ENCODE measurements around the gene CDAN1.
"Not testable (repeated sequence)": the region's sequence is repeated elsewhere in the genome, so short reads cannot be mapped to it uniquely, and the experiment has no call there.

Gene CDAN1

GRCh38 chr15:42736793-42737528 lies at the start of gene CDAN1:
Gene CDAN1, minus strand, starts transcription at chr15:42737128. Its CDS starts 26 bp downstream, at chr15:42737102.
- Mint-ChIP-seq H3K36me3 (ENCODE audit: low read depth) (peaks cover 46% of the 10 kb centered on the region), H3K9me3 (no peaks in the 10 kb centered on the region), H3K4me3 (peak within 1 kb of the TSS; percentile 76), H3K27me3 (no peaks in the 10 kb centered on the region), H3K4me1 (ENCODE audit: low read depth) (peaks cover 20% of the 10 kb centered on the region), H3K27ac (peak within 1 kb of the TSS; percentile 88)
- intact Hi-C loops (cut with micrococcal nuclease): loop anchor here (10.0 kb wide), 1 partner anchor 188 kb away; the partner anchor contains the start of gene TTBK2

GRCh38 chr15:42785569-42785968 lies 48.6 kb upstream of the CDAN1 start:
- Mint-ChIP-seq H3K27me3 (no peaks in the 10 kb centered on the region), H3K27ac (no peak overlapping the region), H3K36me3 (ENCODE audit: low read depth) (peaks cover 47% of the 10 kb centered on the region)

GRCh38 chr15:42784705-42785104 lies 47.8 kb upstream of the CDAN1 start:
- Mint-ChIP-seq H3K4me1 (ENCODE audit: low read depth) (peaks cover 5% of the 10 kb centered on the region), H3K27ac (no peak overlapping the region), H3K9me3 (no peaks in the 10 kb centered on the region), H3K27me3 (no peaks in the 10 kb centered on the region), H3K4me3 (no peak overlapping the region), H3K36me3 (ENCODE audit: low read depth) (peaks cover 44% of the 10 kb centered on the region)
- intact Hi-C loops (cut with micrococcal nuclease): no loop called here

More at GRCh38 chr15:42785569-42785968, 48.6 kb upstream of the CDAN1 start:
- intact Hi-C loops (cut with micrococcal nuclease): no loop called here
- no peak overlapping the region for H3K4me3 Mint-ChIP-seq
- H3K9me3 Mint-ChIP-seq: no peaks in the 10 kb centered on the region
- H3K4me1 Mint-ChIP-seq (ENCODE audit: low read depth): peaks cover 5% of the 10 kb centered on the region

- H3K36me3 Mint-ChIP-seq (ENCODE audit: low read depth): peaks cover 39% of the 10 kb centered on the region
- intact Hi-C loops (cut with micrococcal nuclease): no loop called here
- no peaks in the 10 kb centered on the region for H3K4me1 Mint-ChIP-seq (ENCODE audit: low read depth)
- no peak overlapping the region for H3K4me3 Mint-ChIP-seq
- no peaks in the 10 kb centered on the region for H3K9me3 Mint-ChIP-seq
- no peak overlapping the region for H3K27ac Mint-ChIP-seq
- no peaks in the 10 kb centered on the region for H3K27me3 Mint-ChIP-seq
Measured at GRCh38 chr15:42782716-42783115, 45.8 kb upstream of the CDAN1 start.

GRCh38 chr15:42775416-42775815 lies 38.5 kb upstream of the CDAN1 start:
- Mint-ChIP-seq H3K4me3 (no peak overlapping the region), H3K27ac (no peak overlapping the region), H3K36me3 (ENCODE audit: low read depth) (peaks cover 54% of the 10 kb centered on the region), H3K27me3 (no peaks in the 10 kb centered on the region), H3K4me1 (ENCODE audit: low read depth) (peaks cover 5% of the 10 kb centered on the region), H3K9me3 (no peaks in the 10 kb centered on the region)
- intact Hi-C loops (cut with micrococcal nuclease): no loop called here

- Mint-ChIP-seq H3K4me1 (ENCODE audit: low read depth) (peaks cover 5% of the 10 kb centered on the region), H3K27me3 (no peaks in the 10 kb centered on the region), H3K9me3 (no peaks in the 10 kb centered on the region), H3K36me3 (ENCODE audit: low read depth) (peaks cover 62% of the 10 kb centered on the region), H3K4me3 (no peak overlapping the region), H3K27ac (no peak overlapping the region)
- intact Hi-C loops (cut with micrococcal nuclease): no loop called here
Measured at GRCh38 chr15:42772901-42773300, 36.0 kb upstream of the CDAN1 start.

GRCh38 chr15:42772144-42772543 lies 35.2 kb upstream of the CDAN1 start:
- no peak overlapping the region for H3K27ac Mint-ChIP-seq
- peaks cover 5% of the 10 kb centered on the region for H3K4me1 Mint-ChIP-seq (ENCODE audit: low read depth)
- no peak overlapping the region for H3K4me3 Mint-ChIP-seq
- no peaks in the 10 kb centered on the region for H3K27me3 Mint-ChIP-seq
- peaks cover 62% of the 10 kb centered on the region for H3K36me3 Mint-ChIP-seq (ENCODE audit: low read depth)
- intact Hi-C loops (cut with micrococcal nuclease): no loop called here
- peaks cover 4% of the 10 kb centered on the region for H3K9me3 Mint-ChIP-seq

GRCh38 chr15:42766109-42766508 lies 29.2 kb upstream of the CDAN1 start:
- peaks cover 78% of the 10 kb centered on the region for H3K36me3 Mint-ChIP-seq (ENCODE audit: low read depth)
- H3K27me3 Mint-ChIP-seq; intact Hi-C loops (cut with micrococcal nuclease); H3K4me3 Mint-ChIP-seq; H3K27ac Mint-ChIP-seq; H3K4me1 Mint-ChIP-seq (ENCODE audit: low read depth): not testable (repeated sequence)
- peaks cover 45% of the 10 kb centered on the region for H3K9me3 Mint-ChIP-seq

GRCh38 chr15:42764154-42764731 lies 27.3 kb upstream of the CDAN1 start:
- H3K4me3 Mint-ChIP-seq; intact Hi-C loops (cut with micrococcal nuclease); H3K27ac Mint-ChIP-seq; H3K27me3 Mint-ChIP-seq; H3K4me1 Mint-ChIP-seq (ENCODE audit: low read depth): not testable (repeated sequence)
- Mint-ChIP-seq H3K9me3 (peaks cover 53% of the 10 kb centered on the region), H3K36me3 (ENCODE audit: low read depth) (peaks cover 77% of the 10 kb centered on the region)

GRCh38 chr15:42761813-42762212 lies 24.9 kb upstream of the CDAN1 start:
- H3K9me3 Mint-ChIP-seq: peaks cover 45% of the 10 kb centered on the region
- H3K4me1 Mint-ChIP-seq (ENCODE audit: low read depth); H3K27me3 Mint-ChIP-seq; H3K4me3 Mint-ChIP-seq; intact Hi-C loops (cut with micrococcal nuclease); H3K27ac Mint-ChIP-seq: not testable (repeated sequence)
- peaks cover 64% of the 10 kb centered on the region for H3K36me3 Mint-ChIP-seq (ENCODE audit: low read depth)

GRCh38 chr15:42760759-42761158 lies 23.8 kb upstream of the CDAN1 start:
- no peak overlapping the region for H3K4me3 Mint-ChIP-seq
- H3K36me3 Mint-ChIP-seq (ENCODE audit: low read depth): peaks cover 54% of the 10 kb centered on the region
- H3K4me1 Mint-ChIP-seq (ENCODE audit: low read depth): peaks cover 5% of the 10 kb centered on the region
- no peaks in the 10 kb centered on the region for H3K27me3 Mint-ChIP-seq
- intact Hi-C loops (cut with micrococcal nuclease): no loop called here
- no peak overlapping the region for H3K27ac Mint-ChIP-seq
- H3K9me3 Mint-ChIP-seq: peaks cover 34% of the 10 kb centered on the region

- Mint-ChIP-seq H3K9me3 (peaks cover 28% of the 10 kb centered on the region), H3K4me1 (ENCODE audit: low read depth) (no peaks in the 10 kb centered on the region), H3K27me3 (no peaks in the 10 kb centered on the region), H3K36me3 (ENCODE audit: low read depth) (peaks cover 37% of the 10 kb centered on the region), H3K4me3 (no peak overlapping the region), H3K27ac (no peak overlapping the region)
- intact Hi-C loops (cut with micrococcal nuclease): no loop called here
Measured at GRCh38 chr15:42759093-42759492, 22.2 kb upstream of the CDAN1 start.

- Mint-ChIP-seq H3K4me3 (no peak overlapping the region), H3K27ac (no peak overlapping the region), H3K36me3 (ENCODE audit: low read depth) (peaks cover 61% of the 10 kb centered on the region), H3K27me3 (no peaks in the 10 kb centered on the region), H3K4me1 (ENCODE audit: low read depth) (no peaks in the 10 kb centered on the region), H3K9me3 (peaks cover 5% of the 10 kb centered on the region)
- intact Hi-C loops (cut with micrococcal nuclease): no loop called here
Measured at GRCh38 chr15:42750306-42750705, 13.4 kb upstream of the CDAN1 start.

- Mint-ChIP-seq H3K27ac (no peak overlapping the region), H3K4me3 (no peak overlapping the region), H3K4me1 (ENCODE audit: low read depth) (no peaks in the 10 kb centered on the region), H3K36me3 (ENCODE audit: low read depth) (peaks cover 66% of the 10 kb centered on the region), H3K27me3 (no peaks in the 10 kb centered on the region), H3K9me3 (peaks cover 5% of the 10 kb centered on the region)
- intact Hi-C loops (cut with micrococcal nuclease): no loop called here
Measured at GRCh38 chr15:42749266-42749665, 12.3 kb upstream of the CDAN1 start.

All from dendritic cell treated with granulocyte-macrophage colony-stimulating factor and Interleukin-4, amounts not matched to agents 40 ng/mL and 50 ng/mL, for 4 days (primary cell).